ENCODE measurements around the gene ZNF396. TPM values are rescaled to one million over a fixed set of nuclear protein-coding genes. Genes with fewer than 3 reads are reported as not detected.

Gene ZNF396
- total RNA-seq, 2 donors from 2014 or later, result 0.30 to 0.94 TPM

DNA sequence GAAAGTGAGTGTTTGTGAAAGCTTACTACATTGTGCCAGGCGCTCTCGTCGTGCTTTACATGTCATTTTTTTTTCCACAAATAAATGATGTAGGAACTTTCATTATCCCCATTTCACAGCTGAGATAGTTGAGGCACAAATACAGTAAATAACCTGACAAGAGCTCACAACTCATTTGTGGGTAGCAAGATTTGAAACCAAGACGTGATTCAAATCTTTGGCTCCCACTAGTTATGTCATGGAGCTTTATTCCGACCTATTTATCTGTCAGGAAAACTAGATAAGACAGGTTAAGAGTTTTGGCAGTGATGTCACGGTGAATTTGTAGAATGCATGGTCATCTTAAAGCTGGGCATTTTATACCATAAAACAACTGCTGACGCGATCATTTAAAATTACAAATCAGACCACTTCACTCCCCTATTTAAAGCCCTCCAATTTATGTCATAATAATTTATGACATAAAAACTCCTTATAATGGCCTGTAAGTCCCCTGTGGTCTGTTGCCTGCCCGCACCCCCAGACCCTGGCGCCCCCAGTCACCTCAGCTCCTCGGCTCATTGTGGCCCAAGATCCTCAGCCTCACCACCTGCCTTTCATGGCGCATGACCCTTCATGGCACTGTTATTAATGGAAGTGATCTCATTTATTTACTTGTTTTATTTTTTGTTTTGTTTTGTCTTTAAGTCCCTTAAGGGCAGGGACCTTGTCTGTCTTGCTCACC is 32.2 kb downstream of the ZNF396 start:
- Histone ChIP-seq H3K36me3 (peaks cover 7% of the 10 kb centered on the region), H3K4me3 (peak overlapping the region; percentile 86 to 87), H3K27ac (peak overlapping the region; percentile 99), H3K27me3 (no peaks in the 10 kb centered on the region), H3K9me3 (no peaks in the 10 kb centered on the region), H3K4me1 (peaks cover 0 to 36% of the 10 kb centered on the region in 2 donors)
- TF ChIP-seq, protein P1, sequence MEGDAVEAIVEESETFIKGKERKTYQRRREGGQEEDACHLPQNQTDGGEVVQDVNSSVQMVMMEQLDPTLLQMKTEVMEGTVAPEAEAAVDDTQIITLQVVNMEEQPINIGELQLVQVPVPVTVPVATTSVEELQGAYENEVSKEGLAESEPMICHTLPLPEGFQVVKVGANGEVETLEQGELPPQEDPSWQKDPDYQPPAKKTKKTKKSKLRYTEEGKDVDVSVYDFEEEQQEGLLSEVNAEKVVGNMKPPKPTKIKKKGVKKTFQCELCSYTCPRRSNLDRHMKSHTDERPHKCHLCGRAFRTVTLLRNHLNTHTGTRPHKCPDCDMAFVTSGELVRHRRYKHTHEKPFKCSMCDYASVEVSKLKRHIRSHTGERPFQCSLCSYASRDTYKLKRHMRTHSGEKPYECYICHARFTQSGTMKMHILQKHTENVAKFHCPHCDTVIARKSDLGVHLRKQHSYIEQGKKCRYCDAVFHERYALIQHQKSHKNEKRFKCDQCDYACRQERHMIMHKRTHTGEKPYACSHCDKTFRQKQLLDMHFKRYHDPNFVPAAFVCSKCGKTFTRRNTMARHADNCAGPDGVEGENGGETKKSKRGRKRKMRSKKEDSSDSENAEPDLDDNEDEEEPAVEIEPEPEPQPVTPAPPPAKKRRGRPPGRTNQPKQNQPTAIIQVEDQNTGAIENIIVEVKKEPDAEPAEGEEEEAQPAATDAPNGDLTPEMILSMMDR (IDR thresholded peaks at IDR 0.05), result no peak
- DNase-seq (ENCODE audit: low spot score), result no peak

DNA sequence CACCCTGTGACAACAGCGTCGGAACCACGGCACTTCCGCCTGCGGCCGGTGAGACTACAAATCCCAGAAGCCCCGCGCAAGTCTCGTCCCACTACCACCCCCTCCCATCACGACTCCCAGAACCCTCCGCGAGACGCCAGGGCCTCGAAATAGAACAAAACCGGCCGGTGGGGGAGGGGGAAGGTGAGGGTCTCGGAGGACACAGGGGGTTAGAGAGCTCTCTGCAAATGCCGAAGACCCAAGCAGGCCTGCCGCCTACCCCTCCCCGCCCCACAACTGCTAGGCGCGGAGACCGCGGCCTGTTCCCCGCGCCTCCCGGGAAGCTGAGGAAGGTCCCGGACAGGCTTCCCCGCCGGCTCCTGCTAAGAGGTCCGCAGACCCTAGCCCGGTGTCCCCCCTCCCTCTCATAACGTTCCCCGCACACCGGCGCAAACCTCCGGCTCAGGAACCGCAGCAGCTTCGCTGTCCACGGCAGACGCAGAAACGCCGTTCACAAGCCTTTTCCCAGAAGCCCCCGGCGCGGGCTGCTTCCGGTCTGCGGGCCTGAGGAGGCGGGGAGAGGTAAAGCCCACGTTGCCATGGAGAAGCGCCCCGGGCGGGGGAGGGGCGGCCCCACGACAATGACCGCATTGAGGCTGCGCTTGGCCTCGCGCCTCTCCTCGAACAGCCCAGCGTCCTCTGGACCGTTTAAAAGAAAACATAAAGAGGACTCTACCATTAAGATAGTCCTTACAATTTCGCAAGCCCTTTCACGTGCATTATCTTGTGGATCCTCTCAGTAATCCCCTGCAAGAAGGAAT is 33.0 kb downstream of the ZNF396 start, which contains the start of gene ZNF24:
ZNF24 (minus strand) TSS at position 485 of the 800 bp plus-strand sequence. CDS start 3,770 bp downstream, outside the sequence.
- H3K4me1 ChIP-seq, result peaks cover 0 to 36% of the 10 kb centered on the region in 2 donors
- TF ChIP-seq, protein P1 (IDR thresholded peaks at IDR 0.05), result no peak
- H3K27me3 ChIP-seq, result no peaks in the 10 kb centered on the region

GRCh38 chr18:35343488-35343935 is 33.6 kb downstream of the ZNF396 start:
- no peak for DNase-seq (ENCODE audit: low spot score)
- TF ChIP-seq, protein P1 (IDR thresholded peaks at IDR 0.05), result no peak
- H3K4me1 ChIP-seq, result peaks cover 0 to 36% of the 10 kb centered on the region in 2 donors
- H3K27ac ChIP-seq, result peak overlapping the region; percentile 99
- H3K9me3 ChIP-seq, result no peaks in the 10 kb centered on the region
- peak overlapping the region; percentile 86 to 87 for H3K4me3 ChIP-seq
- peaks cover 21% of the 10 kb centered on the region for H3K36me3 ChIP-seq
- no peaks in the 10 kb centered on the region for H3K27me3 ChIP-seq

More for the DNA sequence above, 33.0 kb downstream of the ZNF396 start, which contains the start of gene ZNF24:
- H3K36me3 ChIP-seq, result peaks cover 15% of the 10 kb centered on the region
- peak within 1 kb of the TSS; percentile 86 to 87 for H3K4me3 ChIP-seq
- peak within 1 kb of the TSS; percentile 99 for H3K27ac ChIP-seq
- H3K9me3 ChIP-seq, result no peaks in the 10 kb centered on the region
- peak; percentile 96 for DNase-seq (ENCODE audit: low spot score)

DNA sequence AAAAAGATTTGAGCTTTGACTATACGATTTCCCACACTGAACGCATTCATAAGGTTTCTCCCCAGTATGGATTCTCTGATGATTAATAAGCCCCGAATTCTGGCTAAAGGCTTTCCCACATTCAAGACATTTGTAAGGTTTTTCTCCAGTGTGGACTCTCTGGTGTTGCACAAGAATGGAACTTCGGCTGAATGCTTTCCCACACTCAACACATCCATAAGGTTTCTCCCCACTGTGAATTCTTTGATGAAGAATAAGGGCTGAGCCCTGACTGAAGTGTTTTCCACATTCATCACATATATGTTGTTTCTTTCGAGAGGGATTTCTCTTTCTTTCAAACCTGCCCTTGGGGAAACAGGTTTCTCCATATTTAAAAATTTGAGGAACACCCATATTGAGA is 39.9 kb downstream of the ZNF396 start:
- Histone ChIP-seq H3K36me3 (peaks cover 80% of the 10 kb centered on the region), H3K27me3 (no peaks in the 10 kb centered on the region), H3K27ac (no peak overlapping the region), H3K4me3 (no peak overlapping the region), H3K9me3 (no peaks in the 10 kb centered on the region), H3K4me1 (peaks cover 0 to 29% of the 10 kb centered on the region in 2 donors)
- DNase-seq (ENCODE audit: low spot score), result no peak
- TF ChIP-seq, protein P1 (IDR thresholded peaks at IDR 0.05), result no peak

DNA sequence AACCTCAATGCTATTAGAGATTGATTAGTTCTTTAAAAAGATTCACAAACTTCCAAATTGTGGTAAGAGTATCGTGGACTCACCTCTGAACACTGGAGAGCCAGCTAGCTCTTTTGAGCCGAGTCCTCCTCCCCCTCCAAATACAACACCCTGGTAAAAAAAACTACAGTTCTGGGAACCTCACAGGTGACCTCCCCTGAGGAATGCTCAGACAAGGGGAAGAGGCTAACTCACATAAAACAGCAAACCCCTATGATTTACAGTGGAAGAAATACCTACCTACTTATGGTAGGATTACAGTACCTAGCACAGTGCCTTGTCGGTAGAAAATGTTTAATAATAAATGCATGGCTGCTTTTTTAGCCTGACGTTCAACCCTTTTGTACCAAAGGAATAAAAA is 41.3 kb downstream of the ZNF396 start:
- peaks cover 0 to 18% of the 10 kb centered on the region in 2 donors for H3K4me1 ChIP-seq

More for the DNA sequence above, 41.3 kb downstream of the ZNF396 start:
- H3K27me3 ChIP-seq, result no peaks in the 10 kb centered on the region
- no peaks in the 10 kb centered on the region for H3K9me3 ChIP-seq
- H3K27ac ChIP-seq, result no peak overlapping the region
- no peak for DNase-seq (ENCODE audit: low spot score)
- H3K4me3 ChIP-seq, result no peak overlapping the region
- peaks cover 88% of the 10 kb centered on the region for H3K36me3 ChIP-seq
- TF ChIP-seq, protein P1 (IDR thresholded peaks at IDR 0.05), result no peak

Data from right atrium auricular region (tissue), 2 donors.